Measurements from ENCODE around the gene SDK1. TPM values are rescaled to one million over a fixed set of nuclear protein-coding genes. Genes with fewer than 3 reads are reported as not detected.

Gene SDK1
- total RNA-seq, 4 donors from 2014 or later = 2.0 to 9.3 (median 3.8) TPM

DNA sequence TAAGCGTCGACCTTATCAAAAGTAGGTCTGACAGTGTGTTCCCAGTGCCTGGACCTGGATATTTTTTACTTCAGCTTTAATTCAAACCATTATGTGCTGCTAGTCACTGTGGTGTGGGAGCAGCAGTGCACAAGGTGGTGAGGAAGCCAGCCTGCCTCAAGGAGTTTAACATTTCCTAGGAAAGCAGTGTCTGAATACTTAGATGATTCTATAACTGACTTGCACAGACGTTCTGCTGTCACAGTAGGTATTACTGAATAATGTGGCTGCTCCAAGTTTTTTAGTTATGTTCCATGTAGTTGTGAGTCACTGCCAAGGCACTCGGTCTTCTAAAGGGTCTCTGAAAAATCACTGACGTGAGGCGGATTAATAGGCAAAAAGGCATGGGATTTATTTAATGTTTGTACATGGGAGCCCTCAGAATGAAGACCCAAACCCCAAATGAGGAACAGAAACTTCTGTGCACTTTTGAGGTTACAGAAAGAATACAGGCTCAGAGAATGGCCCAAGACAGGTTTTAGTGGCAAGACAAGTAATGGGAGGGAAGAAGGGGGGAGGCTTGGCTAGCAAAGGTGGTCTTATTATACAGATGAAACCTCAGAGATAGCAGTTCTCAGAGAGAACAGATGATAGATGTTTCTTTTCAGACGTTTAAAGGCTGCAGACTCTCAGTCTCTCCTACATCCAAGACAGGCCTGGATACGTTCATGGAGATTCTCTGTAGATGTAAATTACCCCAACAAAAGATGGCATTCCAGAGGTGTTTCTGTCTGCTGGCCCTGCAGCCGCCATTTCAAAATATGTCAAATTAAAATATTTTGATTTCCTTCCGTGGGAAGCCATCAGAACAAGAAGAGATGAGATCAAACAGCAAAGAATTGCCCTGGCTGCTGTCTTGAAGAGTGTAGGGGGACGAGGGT is 209.3 kb downstream of the SDK1 start:
- Histone ChIP-seq H3K4me3 (no peak overlapping the region), H3K9me3 (peaks cover 0 to 10% (median 6%) of the 10 kb centered on the region in 3 donors), H3K4me1 (no peaks in the 10 kb centered on the region), H3K27ac (no peak overlapping the region), H3K36me3 (no peaks in the 10 kb centered on the region), H3K27me3 (no peaks in the 10 kb centered on the region)
- 69% methylated on average over 11 of the region's 11 CpGs for whole genome bisulfite sequencing, 2 donors
- intact Hi-C loops (cut with DNase I) = no loop called here
- DNase-seq = no peak
- TF ChIP-seq, protein P1, sequence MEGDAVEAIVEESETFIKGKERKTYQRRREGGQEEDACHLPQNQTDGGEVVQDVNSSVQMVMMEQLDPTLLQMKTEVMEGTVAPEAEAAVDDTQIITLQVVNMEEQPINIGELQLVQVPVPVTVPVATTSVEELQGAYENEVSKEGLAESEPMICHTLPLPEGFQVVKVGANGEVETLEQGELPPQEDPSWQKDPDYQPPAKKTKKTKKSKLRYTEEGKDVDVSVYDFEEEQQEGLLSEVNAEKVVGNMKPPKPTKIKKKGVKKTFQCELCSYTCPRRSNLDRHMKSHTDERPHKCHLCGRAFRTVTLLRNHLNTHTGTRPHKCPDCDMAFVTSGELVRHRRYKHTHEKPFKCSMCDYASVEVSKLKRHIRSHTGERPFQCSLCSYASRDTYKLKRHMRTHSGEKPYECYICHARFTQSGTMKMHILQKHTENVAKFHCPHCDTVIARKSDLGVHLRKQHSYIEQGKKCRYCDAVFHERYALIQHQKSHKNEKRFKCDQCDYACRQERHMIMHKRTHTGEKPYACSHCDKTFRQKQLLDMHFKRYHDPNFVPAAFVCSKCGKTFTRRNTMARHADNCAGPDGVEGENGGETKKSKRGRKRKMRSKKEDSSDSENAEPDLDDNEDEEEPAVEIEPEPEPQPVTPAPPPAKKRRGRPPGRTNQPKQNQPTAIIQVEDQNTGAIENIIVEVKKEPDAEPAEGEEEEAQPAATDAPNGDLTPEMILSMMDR (IDR thresholded peaks at IDR 0.05) = no peak
- no peak for TF ChIP-seq POLR2A (IDR thresholded peaks at IDR 0.05)

DNA sequence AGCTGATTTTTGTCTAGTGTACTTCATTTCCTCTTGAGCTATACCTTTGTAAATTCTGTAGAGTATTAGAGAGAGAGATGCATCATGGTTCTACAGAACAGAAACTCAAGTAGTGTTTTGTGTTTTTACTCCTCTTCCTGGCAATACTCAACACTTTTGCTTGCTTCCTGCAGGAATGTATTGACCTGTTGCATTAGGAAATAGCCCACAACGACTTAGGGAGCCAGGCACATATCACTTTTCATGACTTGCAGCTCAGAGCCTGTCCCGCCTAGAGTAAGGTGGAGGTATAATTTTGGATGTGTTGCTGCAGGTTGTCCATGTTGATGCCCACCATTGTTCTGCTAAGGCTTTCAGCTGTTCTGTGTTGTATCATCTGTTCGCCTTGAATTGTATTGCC is 216.3 kb downstream of the SDK1 start:
- TF ChIP-seq POLR2A (IDR thresholded peaks at IDR 0.05) = no peak
- TF ChIP-seq, protein P1 (IDR thresholded peaks at IDR 0.05) = no peak
- WGBS, 2 donors = 70 to 76% methylated on average over 3 of the region's 3 CpGs
- Histone ChIP-seq H3K36me3 (no peaks in the 10 kb centered on the region), H3K4me1 (no peaks in the 10 kb centered on the region), H3K27me3 (no peaks in the 10 kb centered on the region), H3K27ac (no peak overlapping the region), H3K4me3 (no peak overlapping the region), H3K9me3 (no peaks in the 10 kb centered on the region)
- intact Hi-C loops (cut with DNase I) = no loop called here
- DNase-seq = no peak

DNA sequence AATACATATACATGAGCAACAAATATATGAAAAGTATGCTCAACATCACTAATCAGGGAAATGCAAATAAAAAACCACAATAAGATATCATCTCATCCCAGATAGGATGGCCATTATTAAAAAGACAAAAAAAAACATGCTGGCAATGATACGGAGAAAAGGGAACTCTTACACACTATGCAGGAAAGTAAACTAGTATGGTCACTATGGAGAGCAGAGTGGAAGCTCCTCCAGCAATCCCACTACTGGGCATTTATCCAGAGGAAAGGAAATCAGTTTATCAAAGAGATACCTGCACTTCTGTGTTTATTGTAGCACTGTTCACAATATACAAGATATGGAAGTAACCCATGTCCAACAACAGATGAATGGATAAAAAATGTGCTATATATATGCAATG is 217.5 kb downstream of the SDK1 start:
- Histone ChIP-seq H3K27ac (no peak overlapping the region), H3K9me3 (no peaks in the 10 kb centered on the region), H3K4me1 (no peaks in the 10 kb centered on the region), H3K36me3 (no peaks in the 10 kb centered on the region), H3K27me3 (peaks cover 0 to 5% (median 0%) of the 10 kb centered on the region in 4 donors), H3K4me3 (no peak overlapping the region)
- intact Hi-C loops (cut with DNase I) = no loop called here
- WGBS, 2 donors = 73 to 78% methylated on average over 1 of the region's 1 CpG
- TF ChIP-seq, protein P1 (IDR thresholded peaks at IDR 0.05) = no peak
- no peak for TF ChIP-seq POLR2A (IDR thresholded peaks at IDR 0.05)
- DNase-seq = no peak

DNA sequence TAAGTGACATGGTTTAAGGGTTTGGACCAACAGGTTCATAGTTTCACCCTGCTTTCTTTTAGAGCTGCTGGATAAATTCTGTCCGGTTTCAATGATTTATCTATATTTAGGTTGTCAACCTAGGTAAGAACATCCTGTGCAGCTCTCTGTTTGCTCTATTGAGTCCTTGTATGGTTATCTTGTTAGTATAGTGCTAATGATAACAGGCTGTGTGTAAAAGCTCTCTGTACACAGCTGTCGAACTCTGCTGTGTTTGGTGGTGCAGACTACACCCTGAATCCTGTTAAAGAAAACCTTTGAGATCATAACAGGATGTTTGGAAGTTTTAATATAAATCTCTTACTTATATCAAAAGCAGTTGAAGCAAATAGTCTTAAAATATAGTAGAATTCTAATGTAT is 219.2 kb downstream of the SDK1 start:
- intact Hi-C loops (cut with DNase I) = no loop called here
- H3K4me1 ChIP-seq = no peaks in the 10 kb centered on the region
- DNase-seq = no peak
- no peaks in the 10 kb centered on the region for H3K36me3 ChIP-seq
- H3K27ac ChIP-seq = no peak overlapping the region
- TF ChIP-seq, protein P1 (IDR thresholded peaks at IDR 0.05) = no peak
- no peak for TF ChIP-seq POLR2A (IDR thresholded peaks at IDR 0.05)
- WGBS, 2 donors = 57 to 65% methylated on average over 2 of the region's 2 CpGs
- H3K4me3 ChIP-seq = no peak overlapping the region
- peaks cover 0 to 5% (median 0%) of the 10 kb centered on the region in 4 donors for H3K27me3 ChIP-seq
- H3K9me3 ChIP-seq = no peaks in the 10 kb centered on the region

DNA sequence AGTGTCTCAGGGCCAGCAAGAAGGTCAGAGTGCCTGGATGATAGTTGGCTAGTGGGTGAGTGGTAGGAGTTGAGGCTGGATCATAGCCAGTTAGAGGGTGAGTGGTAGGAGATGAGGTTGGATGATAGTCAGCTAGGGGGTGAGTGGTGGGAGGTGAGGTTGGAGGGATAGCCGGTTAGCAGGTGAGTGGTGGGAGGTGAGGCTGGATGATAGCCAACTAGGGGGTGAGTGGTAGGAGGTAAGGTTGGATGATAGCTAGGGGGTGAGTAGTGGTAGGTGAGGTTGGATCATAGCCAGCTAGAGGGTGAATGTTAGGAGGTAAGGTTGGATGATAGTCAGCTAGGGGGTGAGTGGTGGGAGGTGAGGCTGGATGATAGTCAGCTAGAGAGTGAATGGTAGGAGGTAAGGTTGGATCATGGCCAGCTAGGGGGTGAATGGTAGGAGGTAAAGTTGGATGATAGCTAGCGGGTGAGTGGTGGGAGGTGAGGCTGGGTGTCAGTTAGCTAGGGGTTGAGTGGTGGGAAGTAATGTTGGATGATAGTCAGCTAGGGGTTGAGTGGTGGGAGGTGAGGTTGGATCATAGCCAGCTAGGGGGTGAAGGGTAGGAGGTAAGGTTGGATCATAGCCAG is 226.6 kb downstream of the SDK1 start:
- 79 to 91% methylated on average over 2 of the region's 2 CpGs for WGBS, 2 donors
- no peak for TF ChIP-seq POLR2A (IDR thresholded peaks at IDR 0.05)
- TF ChIP-seq, protein P1 (IDR thresholded peaks at IDR 0.05) = no peak
- no peaks in the 10 kb centered on the region for H3K4me1 ChIP-seq
- intact Hi-C loops (cut with DNase I) = no loop called here
- H3K4me3 ChIP-seq = no peak overlapping the region
- no peak for DNase-seq
- H3K27ac ChIP-seq = no peak overlapping the region
- no peaks in the 10 kb centered on the region for H3K9me3 ChIP-seq
- peaks cover 0 to 5% (median 0%) of the 10 kb centered on the region in 4 donors for H3K27me3 ChIP-seq
- no peaks in the 10 kb centered on the region for H3K36me3 ChIP-seq
